B cell (primary cell): ENCODE measurements around the gene MAG. TPM values are rescaled to one million over a fixed set of nuclear protein-coding genes. Genes with fewer than 3 reads are reported as not detected.

Experiments used
- ATAC-seq: fragments of 200-7000 bp; cut with Tn5 transposase; one replicate; pipeline ENCODE4 v1.10.0; 2021; ENCODE audit warnings: low read depth, mild to moderate bottlenecking, moderate number of reproducible peaks, moderate library complexity
- CTCF ChIA-PET: fragments of 350-600 bp; sonication (Branson Sonifier 250); formaldehyde crosslinking; loops from one replicate; lab custom pipeline; 2021; ENCODE audit warnings: antibody characterized with exemption, inconsistent platforms; lab: Charles Lee
- POLR2A ChIA-PET: fragments of 350-600 bp; sonication (Branson Sonifier 250); formaldehyde crosslinking; loops from one replicate; lab custom pipeline; 2021; ENCODE audit warnings: antibody characterized with exemption; lab: Charles Lee
- DNase-seq: peaks from one replicate; pipeline ENCODE4 v3.0.0; 2013
- H2AFZ ChIP-seq: 2 replicates; pipeline ENCODE4 v1.6.1; 2012; ENCODE audit warnings: mild to moderate bottlenecking, low read depth, low read length; ENCODE audit not compliant: insufficient read depth, poor library complexity, severe bottlenecking
- H3K27ac ChIP-seq, 2 donors: 1 replicate in 1 of 2; 2 replicates in 1 of 2; pipeline ENCODE4 v1.5.1; 2012 to 2013; ENCODE audit warnings: low read length in 2 of 2, mild to moderate bottlenecking in 2 of 2, moderate library complexity in 1 of 2
- H3K27me3 ChIP-seq, 4 experiments: fragments of 200-600 bp in 1 of 4; sonication (generic) in 1 of 4; replicated peaks in 1 of 4; 1 replicate in 2 of 4; 2 replicates in 2 of 4; pipeline versions ENCODE4 v1.6.1 to v1.7.0; 2013 to 2016; ENCODE audit warnings: low read length in 3 of 4, mild to moderate bottlenecking in 2 of 4, mixed read lengths in 1 of 4, moderate library complexity in 1 of 4; ENCODE audit not compliant: insufficient read depth in 4 of 4, control insufficient read depth in 3 of 4; ENCODE audit errors: control extremely low read depth in 1 of 4
- H3K36me3 ChIP-seq, 2 experiments: replicated peaks in 1 of 2; 1 replicate in 1 of 2; 2 replicates in 1 of 2; pipeline versions ENCODE4 v1.6.1 to v1.7.1; 2013; ENCODE audit warnings: low read length in 1 of 2; ENCODE audit not compliant: insufficient read depth in 2 of 2, control insufficient read depth in 1 of 2; ENCODE audit errors: control extremely low read depth in 1 of 2, extremely low read depth in 1 of 2
- H3K4me1 ChIP-seq, 2 donors: fragments of 200-600 bp in 1 of 2; sonication (generic) in 1 of 2; 1 replicate in 1 of 2; 2 replicates in 1 of 2; pipeline versions ENCODE4 v1.5.1 to v1.6.1; 2013 to 2017; ENCODE audit warnings: low read length in 2 of 2; ENCODE audit not compliant: control insufficient read depth in 2 of 2, insufficient read depth in 2 of 2
- H3K4me2 ChIP-seq: replicated peaks from 2 replicates; pipeline ENCODE3; 2012; ENCODE audit warnings: mild to moderate bottlenecking, low read depth, low read length; ENCODE audit not compliant: poor library complexity, severe bottlenecking
- H3K4me3 ChIP-seq, 5 experiments: fragments of 200-600 bp in 1 of 5; sonication (generic) in 1 of 5; 1 replicate in 3 of 5; 2 replicates in 2 of 5; pipeline versions ENCODE4 v1.5.1 to v1.7.0; 2011 to 2016; ENCODE audit warnings: low read length in 4 of 5, mild to moderate bottlenecking in 4 of 5, low read depth in 2 of 5, control low read depth in 1 of 5, moderate library complexity in 1 of 5; ENCODE audit not compliant: insufficient read depth in 1 of 5; ENCODE audit errors: control extremely low read depth in 1 of 5, extremely low read depth in 1 of 5
- H3K79me2 ChIP-seq: fragments of 200-600 bp; sonication (generic); one replicate; pipeline ENCODE4 v1.6.0; 2016; ENCODE audit warnings: low read length; ENCODE audit not compliant: control insufficient read depth, insufficient read depth
- H3K9ac ChIP-seq: fragments of 200-600 bp; sonication (generic); 2 replicates; pipeline ENCODE4 v1.6.1; 2017; ENCODE audit warnings: mild to moderate bottlenecking, low read length, moderate library complexity
- H3K9me3 ChIP-seq, 3 donors: one replicate each; pipeline versions ENCODE4 v1.6.1 to v1.7.1; 2013; ENCODE audit warnings: low read length in 2 of 3; ENCODE audit not compliant: control insufficient read depth in 2 of 3, insufficient read depth in 1 of 3; ENCODE audit errors: control extremely low read depth in 1 of 3
- H4K20me1 ChIP-seq: 2 replicates; pipeline ENCODE4 v1.6.0; 2012; ENCODE audit warnings: mild to moderate bottlenecking, low read length; ENCODE audit not compliant: insufficient read depth, control insufficient read depth, poor library complexity, severe bottlenecking
- H3K27ac Mint-ChIP-seq: one replicate; pipeline ENCODE4 v1.8.0; 2021; ENCODE audit warnings: mixed read lengths
- H3K27me3 Mint-ChIP-seq: one replicate; pipeline ENCODE4 v1.8.0; 2021; ENCODE audit warnings: mixed read lengths
- H3K4me1 Mint-ChIP-seq: one replicate; pipeline ENCODE4 v1.8.0; 2021; ENCODE audit warnings: mixed read lengths
- H3K4me3 Mint-ChIP-seq: one replicate; pipeline ENCODE4 v1.8.0; 2021; ENCODE audit warnings: mixed read lengths
- H3K9me3 Mint-ChIP-seq: one replicate; pipeline ENCODE4 v1.8.0; 2022; ENCODE audit warnings: mixed read lengths; ENCODE audit not compliant: insufficient read depth
- EZH2 ChIP-seq: IDR thresholded peaks from 2 replicates; pipeline ENCODE4 v1.6.1; 2012; ENCODE audit warnings: borderline replicate concordance, low read depth, mild to moderate bottlenecking, moderate library complexity, low read length; ENCODE audit not compliant: insufficient read depth, poor library complexity, severe bottlenecking
- WGBS: methylation state at CpG from one replicate; pipeline ENCODE4 v1.1.5; 2013; ENCODE audit warnings: missing lambda C conversion rate; ENCODE audit not compliant: insufficient coverage; 5-methylcytosine and 5-hydroxymethylcytosine counted together
- intact Hi-C: fragments of 100-400 bp; cut with micrococcal nuclease; formaldehyde crosslinking; loops from one replicate; pipeline ENCODE4 v1.10.0; 2022
- polyA plus RNA-seq: library from polyadenylated mRNA; depleted of rRNA; stranded (reverse); fragments of >200 nt; gene quantifications from 2 replicates; pipeline ENCODE4 v1.2.3, GENCODE V29; 2012
- total RNA-seq, 2 donors: library from RNA; stranded (reverse); fragments of 120-200 nt in 1 of 2; gene quantifications; 1 replicate in 1 of 2; 2 replicates in 1 of 2; pipeline versions ENCODE4 v1.2.3 to v1.2.4, GENCODE V29; 2013 to 2022
- TF ChIP-seq, protein P1 (sequence below): fragments of 200-600 bp; IDR thresholded peaks from one replicate; pipeline ENCODE4 v1.8.0; 2022; ENCODE audit warnings: antibody characterized with exemption, mild to moderate bottlenecking

Gene MAG
- total and polyA plus RNA-seq, 2 donors (not counting 1 experiment from before 2014, with no cell fraction given): 0.12 to 0.58 TPM

DNA sequence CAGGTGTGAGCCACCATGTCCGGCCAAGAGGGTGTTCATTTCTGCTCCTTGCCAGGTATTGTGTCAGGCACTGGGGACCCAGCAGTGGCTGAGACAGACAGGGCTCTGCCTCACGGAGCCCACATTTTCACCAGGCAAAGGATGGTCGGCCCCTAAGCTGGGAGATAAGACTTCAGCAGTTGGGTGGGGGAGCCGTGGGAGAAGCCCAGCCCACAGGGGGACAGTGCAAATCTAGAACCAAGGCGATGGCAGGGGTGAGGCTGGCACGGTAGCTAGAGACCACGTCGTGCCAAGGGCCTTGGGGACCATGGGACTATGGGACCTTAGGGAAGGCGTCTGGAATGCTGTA is 34.9 kb upstream of the MAG start:
- H3K4me3 ChIP-seq: no peak overlapping the region
- H3K36me3 ChIP-seq: peaks cover 0 to 9% of the 10 kb centered on the region in 2 experiments
- no peaks in the 10 kb centered on the region for H3K9me3 ChIP-seq
- Mint-ChIP-seq H3K27me3 (no peaks in the 10 kb centered on the region), H3K4me3 (no peak overlapping the region), H3K4me1 (peaks cover 14% of the 10 kb centered on the region), H3K9me3 (no peaks in the 10 kb centered on the region), H3K27ac (no peak overlapping the region)
- DNase-seq (no peak), ATAC-seq (no peak)
- no peak overlapping the region for H3K9ac ChIP-seq
- no peak overlapping the region for H3K4me2 ChIP-seq
- intact Hi-C loops: no loop called here
- no peaks in the 10 kb centered on the region for H3K27me3 ChIP-seq
- ChIA-PET POLR2A (no interaction called here), CTCF (no interaction called here)
- H3K79me2 ChIP-seq: no peaks in the 10 kb centered on the region
- H3K4me1 ChIP-seq: no peaks in the 10 kb centered on the region
- H4K20me1 ChIP-seq: no peaks in the 10 kb centered on the region
- H3K27ac ChIP-seq: no peak overlapping the region
- WGBS: 94% methylated on average over 9 of the region's 9 CpGs
- TF ChIP-seq, protein P1, sequence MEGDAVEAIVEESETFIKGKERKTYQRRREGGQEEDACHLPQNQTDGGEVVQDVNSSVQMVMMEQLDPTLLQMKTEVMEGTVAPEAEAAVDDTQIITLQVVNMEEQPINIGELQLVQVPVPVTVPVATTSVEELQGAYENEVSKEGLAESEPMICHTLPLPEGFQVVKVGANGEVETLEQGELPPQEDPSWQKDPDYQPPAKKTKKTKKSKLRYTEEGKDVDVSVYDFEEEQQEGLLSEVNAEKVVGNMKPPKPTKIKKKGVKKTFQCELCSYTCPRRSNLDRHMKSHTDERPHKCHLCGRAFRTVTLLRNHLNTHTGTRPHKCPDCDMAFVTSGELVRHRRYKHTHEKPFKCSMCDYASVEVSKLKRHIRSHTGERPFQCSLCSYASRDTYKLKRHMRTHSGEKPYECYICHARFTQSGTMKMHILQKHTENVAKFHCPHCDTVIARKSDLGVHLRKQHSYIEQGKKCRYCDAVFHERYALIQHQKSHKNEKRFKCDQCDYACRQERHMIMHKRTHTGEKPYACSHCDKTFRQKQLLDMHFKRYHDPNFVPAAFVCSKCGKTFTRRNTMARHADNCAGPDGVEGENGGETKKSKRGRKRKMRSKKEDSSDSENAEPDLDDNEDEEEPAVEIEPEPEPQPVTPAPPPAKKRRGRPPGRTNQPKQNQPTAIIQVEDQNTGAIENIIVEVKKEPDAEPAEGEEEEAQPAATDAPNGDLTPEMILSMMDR: no peak
- no peak for TF ChIP-seq EZH2
- H2AFZ ChIP-seq: no peak overlapping the region

DNA sequence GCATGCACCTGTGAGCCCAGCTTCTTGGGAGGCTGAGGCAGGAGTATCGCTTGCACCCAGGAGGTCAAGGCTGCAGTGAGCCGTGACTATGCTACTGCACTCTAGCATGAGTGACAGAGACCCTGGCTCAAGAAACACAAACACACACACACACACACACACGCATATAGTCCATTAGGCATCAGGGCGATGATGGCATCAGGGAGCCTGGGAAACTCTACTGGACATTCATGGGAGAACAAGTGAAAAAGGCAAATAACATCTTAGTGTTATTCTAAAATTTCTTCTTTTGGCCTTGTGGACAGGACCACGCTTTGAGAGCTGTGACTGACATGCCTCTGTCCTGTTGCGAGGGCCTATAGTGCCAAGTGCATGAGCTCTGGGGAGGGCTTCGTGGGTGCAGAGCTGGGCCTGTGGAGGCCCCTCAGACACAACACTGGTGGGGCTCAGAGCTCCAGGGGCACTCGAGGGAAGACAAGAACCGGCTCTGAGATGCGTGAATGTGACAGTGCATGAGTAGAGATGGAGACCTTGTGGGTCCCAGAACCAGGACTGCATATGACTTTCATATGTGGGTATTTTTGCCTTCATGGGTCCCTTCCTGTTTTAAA is 31.2 kb upstream of the MAG start:
- Mint-ChIP-seq H3K9me3 (no peaks in the 10 kb centered on the region), H3K4me3 (no peak overlapping the region), H3K27ac (peak overlapping the region; percentile 37), H3K4me1 (peaks cover 30% of the 10 kb centered on the region), H3K27me3 (no peaks in the 10 kb centered on the region)
- no peak overlapping the region for H3K9ac ChIP-seq
- DNase-seq (no peak), ATAC-seq (no peak)
- intact Hi-C loops: no loop called here
- H3K4me1 ChIP-seq: peaks cover 14 to 23% of the 10 kb centered on the region in 2 donors
- no peak overlapping the region for H3K27ac ChIP-seq
- H3K4me3 ChIP-seq: no peak overlapping the region
- H3K27me3 ChIP-seq: no peaks in the 10 kb centered on the region
- no peak overlapping the region for H2AFZ ChIP-seq
- H4K20me1 ChIP-seq: no peaks in the 10 kb centered on the region
- no peaks in the 10 kb centered on the region for H3K9me3 ChIP-seq
- H3K79me2 ChIP-seq: no peaks in the 10 kb centered on the region
- peaks cover 0 to 6% of the 10 kb centered on the region in 2 experiments for H3K36me3 ChIP-seq
- 86% methylated on average over 8 of the region's 10 CpGs for WGBS
- CTCF ChIA-PET: interaction anchor here (0.6 kb wide), 1 partner anchor 202 kb away, joined by 3 read pairs; no protein-coding TSS in a partner anchor
- H3K4me2 ChIP-seq: no peak overlapping the region
- POLR2A ChIA-PET: no interaction called here
- TF ChIP-seq EZH2: no peak
- TF ChIP-seq, protein P1: no peak
